T1000 (cell line): ENCODE measurements around the gene TMEM126A.
A peak's percentile ranks its signal among the peaks of the same experiment; 100 is the strongest.
"Not testable (repeated sequence)": the region's sequence is repeated elsewhere in the genome, so short reads cannot be mapped to it uniquely, and the experiment has no call there.

Experiments
- DNase-seq: peaks from one replicate; lab custom pipeline; 2025; ENCODE audit warnings: mixed read lengths; lab: John Stamatoyannopoulos, UW

Gene TMEM126A

DNA sequence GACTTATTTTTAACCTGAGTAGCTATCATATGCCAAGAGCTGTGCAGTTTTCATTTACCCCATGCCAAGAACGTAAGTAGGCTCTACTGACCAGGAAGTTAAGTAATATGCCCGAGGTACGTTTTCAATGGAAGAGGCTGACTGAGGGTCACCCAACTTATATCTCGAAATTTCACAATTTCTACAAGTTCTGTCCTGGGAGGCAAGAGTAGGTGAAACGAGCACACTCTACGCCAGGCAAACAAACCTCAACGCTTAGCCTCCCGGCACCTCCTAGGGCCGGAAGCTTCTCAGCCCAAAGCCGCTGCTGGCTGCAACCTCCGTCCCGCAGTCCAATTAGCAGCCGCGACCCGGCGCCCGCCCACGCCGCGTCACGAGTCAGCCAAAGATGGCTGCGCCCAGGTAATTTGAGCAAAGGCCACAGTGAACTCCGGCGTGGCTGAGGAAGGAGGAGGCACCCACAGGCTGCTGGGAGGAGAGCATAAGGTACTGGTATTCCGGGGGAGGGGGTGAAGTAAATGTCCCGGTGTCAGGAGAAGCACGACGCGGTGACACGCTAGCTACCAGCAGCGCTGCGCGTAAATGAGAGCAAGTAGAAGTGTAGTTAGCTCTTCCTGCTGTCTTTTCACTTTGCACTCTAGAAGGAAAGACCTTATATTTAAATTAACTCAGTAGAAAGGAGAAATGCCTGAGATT is at the start of gene TMEM126A:
TMEM126A (plus strand) TSS at position 364 of the 696 bp plus-strand sequence. CDS start 2,289 bp downstream, outside the sequence.
- peak; percentile 29 for DNase-seq

- no peak for DNase-seq
Measured at GRCh38 chr11:85599083-85599482, 48.7 kb upstream of the TMEM126A start.

DNA sequence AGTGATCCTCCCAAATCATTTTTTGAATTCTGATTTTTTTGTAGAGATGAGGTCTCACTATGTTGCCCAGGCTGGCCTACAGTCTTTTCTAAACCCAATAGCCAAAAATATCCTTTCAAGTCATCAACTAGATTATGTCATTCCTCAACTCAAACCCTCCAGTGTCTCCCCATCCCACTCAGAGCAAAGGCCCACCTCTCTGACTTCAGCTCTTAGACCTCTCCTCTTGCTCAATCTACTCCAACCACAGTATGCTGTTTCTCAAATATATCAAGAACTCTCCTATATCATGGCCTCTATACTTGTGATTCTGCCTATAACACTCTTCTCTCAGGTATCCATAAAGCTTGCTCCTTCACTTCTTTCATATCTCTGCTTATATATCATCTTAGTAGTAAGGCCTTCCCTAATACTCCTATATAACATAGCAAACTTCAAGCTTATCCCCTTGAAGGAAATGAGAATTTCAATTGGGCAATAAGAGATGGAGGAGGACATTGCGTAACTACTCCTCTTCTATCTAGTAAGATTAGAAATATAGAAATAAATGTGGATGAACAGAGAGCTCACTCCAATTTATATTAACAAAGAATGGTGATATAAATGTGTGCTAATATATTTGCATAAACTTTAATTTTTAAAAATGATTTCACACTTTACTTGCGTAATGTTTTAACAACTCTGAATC is 45.1 kb upstream of the TMEM126A start:
- DNase-seq, result no peak

- DNase-seq, result no peak
Measured at GRCh38 chr11:85603220-85603619, 44.5 kb upstream of the TMEM126A start.

- DNase-seq, result not testable (repeated sequence)
Measured at GRCh38 chr11:85606237-85606636, 41.5 kb upstream of the TMEM126A start.

GRCh38 chr11:85608621-85609020 is 39.1 kb upstream of the TMEM126A start:
- DNase-seq, result not testable (repeated sequence)

DNA sequence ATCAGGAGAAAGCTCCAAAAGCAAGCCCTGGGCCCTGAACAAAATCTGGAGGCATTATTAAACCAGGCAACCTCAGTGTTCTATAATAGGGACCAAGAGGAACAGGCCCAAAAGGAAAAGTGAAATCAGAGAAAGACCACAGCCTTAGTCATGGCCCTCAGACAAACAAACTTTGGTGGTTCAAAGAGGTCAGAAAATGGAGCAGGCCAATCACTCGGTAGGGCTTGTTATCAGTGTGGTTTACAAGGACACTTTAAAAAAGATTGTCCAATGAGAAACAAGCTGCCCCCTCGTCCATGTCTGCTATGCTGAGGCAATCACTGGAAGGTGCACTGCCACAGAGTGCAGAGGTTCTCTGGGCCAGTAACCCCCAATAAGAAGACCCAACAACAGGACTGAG is 38.5 kb upstream of the TMEM126A start:
- DNase-seq, result not testable (repeated sequence)

DNA sequence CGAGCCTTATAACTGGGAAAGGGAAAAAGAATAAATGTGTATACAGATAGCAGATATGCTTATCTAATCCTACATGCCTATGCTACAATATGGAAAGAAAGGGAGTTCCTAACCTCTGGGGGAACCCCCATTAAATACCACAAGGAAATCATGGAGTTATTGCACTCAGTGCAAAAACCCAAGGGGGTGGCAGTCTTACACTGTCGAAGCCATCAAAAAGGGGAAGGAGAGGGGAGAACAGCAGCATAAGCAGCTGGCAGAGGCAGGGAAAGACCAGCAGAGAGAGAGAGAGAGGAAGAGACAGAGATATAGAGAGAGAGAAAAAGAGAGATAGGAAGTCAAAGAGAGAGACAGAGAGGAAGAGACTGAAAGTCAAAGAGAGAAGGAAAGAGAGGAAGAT is 36.1 kb upstream of the TMEM126A start:
- DNase-seq, result not testable (repeated sequence)

- no peak for DNase-seq
Measured at GRCh38 chr11:85619499-85619898, 28.3 kb upstream of the TMEM126A start.

DNA sequence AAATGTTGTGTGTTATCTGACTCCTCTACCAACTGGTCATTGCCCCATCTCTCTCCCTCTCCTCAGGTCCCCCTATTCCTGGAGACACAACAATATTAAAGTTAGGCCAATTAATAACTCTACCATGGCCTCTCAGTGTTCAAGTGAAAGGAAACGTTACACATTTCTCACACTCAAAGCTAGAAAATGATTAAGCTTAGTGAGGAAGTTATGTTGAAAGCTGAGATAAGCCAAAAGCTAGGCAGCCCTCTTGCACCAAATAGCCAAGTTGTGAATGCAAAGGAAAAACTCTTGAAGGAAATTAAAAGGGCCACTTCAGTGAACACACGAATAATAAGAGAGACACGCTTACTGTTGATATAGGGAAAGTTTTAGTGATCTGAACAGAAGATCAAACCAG is 27.5 kb upstream of the TMEM126A start:
- DNase-seq, result no peak

- no peak for DNase-seq
Measured at GRCh38 chr11:85626496-85626895, 21.3 kb upstream of the TMEM126A start.

- DNase-seq, result no peak
Measured at GRCh38 chr11:85627332-85627997, 20.3 kb upstream of the TMEM126A start, which contains the start of gene DLG2. TSS of gene DLG2 (minus strand) at chr11:85627344.

- DNase-seq, result peak; percentile 87
Measured at GRCh38 chr11:85627998-85628770, 19.6 kb upstream of the TMEM126A start, which contains the start of gene TMEM126B. TSS of gene TMEM126B (plus strand) at chr11:85628593. CDS start at chr11:85628608, 15 bp downstream.

DNA sequence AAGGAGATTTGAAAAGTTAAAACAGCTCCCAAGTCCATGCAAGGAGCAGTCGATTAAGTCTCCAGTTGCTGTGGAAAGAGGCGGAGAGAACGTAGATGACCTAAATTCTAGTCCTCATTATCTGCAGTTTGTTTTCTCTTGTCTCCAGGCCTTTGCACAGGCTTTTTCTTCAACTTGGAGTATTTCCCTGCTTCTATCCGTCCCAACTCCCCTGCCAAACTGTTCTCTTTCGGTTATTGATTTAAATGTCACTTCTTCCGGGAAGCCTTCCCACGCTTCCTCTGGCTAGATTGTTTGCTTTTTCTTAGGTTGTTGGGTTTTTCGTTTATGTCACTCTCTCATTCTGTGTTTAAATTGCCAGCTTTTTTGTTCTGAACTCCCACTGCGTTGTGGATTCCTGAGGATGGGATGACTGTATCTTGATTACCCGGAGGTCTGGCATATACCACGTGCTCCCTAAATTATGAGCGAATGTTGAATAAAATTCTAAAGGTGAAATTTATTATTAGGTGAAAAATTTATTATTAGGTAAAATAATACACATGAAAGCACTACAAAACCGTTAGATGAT is 18.9 kb upstream of the TMEM126A start:
- no peak for DNase-seq

DNA sequence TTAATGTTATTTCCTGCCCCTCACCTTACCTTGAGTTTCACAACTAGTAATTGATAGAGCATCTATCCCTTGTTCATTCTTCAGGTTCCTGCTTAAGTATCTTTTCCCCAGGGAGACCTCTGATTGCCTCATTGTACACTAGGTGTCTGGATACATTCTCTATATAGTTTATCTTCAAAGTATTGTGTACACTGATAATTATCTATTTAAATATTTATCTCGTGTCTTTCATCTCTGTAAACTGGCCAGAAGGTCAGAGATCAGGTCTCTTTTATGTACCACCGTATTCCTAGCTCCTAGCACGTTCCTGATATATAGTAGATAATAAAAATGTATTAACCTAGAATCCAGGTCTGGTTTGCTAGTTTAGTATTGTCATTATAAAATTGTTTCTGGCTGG is 13.0 kb upstream of the TMEM126A start:
- no peak for DNase-seq

DNA sequence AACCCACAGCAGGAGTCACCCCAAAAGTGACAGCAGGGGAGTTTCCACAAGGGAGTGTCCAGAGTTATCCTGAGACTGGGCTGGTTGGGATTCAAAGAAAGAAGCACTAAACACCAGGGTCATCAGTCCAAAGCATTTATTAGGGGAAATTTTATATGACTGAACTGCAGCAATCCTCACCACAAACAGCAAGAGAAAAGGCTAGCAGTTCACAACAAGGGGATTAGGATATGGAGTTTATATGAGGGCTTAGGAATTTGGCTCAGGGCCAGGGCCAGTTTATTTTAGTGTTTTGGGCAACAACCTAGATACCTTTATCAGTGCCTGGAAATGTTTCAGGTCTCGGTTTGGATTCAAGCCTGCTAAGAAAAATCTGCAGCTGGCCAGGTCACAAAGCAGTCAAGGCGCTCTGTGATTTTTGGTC is 4.6 kb upstream of the TMEM126A start:
- no peak for DNase-seq

- DNase-seq, result no peak
Measured at GRCh38 chr11:85647078-85647477, 689 bp upstream of the TMEM126A start.

- no peak for DNase-seq
Measured at GRCh38 chr11:85651118-85651517, 3.4 kb downstream of the TMEM126A start.

DNA sequence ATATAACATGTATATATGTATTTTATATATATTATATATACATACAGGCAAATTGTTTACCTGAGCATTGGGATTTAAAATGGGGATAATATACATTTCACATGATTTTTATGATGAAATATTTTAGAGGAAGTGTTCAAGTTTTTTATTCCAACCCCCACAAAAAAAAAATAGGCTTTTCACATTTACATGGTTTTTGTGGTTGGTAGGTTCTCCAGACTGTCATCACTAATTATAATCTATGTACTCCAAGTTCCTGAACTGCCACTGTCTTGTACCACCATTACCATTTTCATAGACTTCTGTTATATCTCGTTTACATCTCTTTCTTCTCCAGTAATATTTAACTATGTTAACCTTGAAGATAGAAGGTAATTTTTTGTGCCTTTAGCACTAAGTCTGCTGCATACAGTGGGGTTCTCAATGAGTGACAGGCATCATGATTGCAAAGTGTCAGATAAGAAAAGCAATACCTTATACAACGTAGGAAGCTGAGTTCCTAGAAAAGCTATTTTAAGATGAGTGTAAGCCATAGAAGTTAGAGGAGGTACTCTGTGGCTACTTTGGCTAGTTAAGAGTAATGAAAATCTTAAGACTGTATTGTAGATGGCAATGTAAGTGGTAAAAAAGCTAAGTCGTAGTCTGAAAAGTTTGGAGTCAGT is 5.2 kb downstream of the TMEM126A start:
- no peak for DNase-seq

- not testable (repeated sequence) for DNase-seq
Measured at GRCh38 chr11:85654343-85654742, 6.6 kb downstream of the TMEM126A start.

- no peak for DNase-seq
Measured at GRCh38 chr11:85656777-85657176, 9.0 kb downstream of the TMEM126A start.
